Measurements from ENCODE around the gene NCOA6.
A peak's percentile ranks its signal among the peaks of the same experiment; 100 is the strongest.
"Not testable (repeated sequence)": the region's sequence is repeated elsewhere in the genome, so short reads cannot be mapped to it uniquely, and the experiment has no call there.

Gene NCOA6

DNA sequence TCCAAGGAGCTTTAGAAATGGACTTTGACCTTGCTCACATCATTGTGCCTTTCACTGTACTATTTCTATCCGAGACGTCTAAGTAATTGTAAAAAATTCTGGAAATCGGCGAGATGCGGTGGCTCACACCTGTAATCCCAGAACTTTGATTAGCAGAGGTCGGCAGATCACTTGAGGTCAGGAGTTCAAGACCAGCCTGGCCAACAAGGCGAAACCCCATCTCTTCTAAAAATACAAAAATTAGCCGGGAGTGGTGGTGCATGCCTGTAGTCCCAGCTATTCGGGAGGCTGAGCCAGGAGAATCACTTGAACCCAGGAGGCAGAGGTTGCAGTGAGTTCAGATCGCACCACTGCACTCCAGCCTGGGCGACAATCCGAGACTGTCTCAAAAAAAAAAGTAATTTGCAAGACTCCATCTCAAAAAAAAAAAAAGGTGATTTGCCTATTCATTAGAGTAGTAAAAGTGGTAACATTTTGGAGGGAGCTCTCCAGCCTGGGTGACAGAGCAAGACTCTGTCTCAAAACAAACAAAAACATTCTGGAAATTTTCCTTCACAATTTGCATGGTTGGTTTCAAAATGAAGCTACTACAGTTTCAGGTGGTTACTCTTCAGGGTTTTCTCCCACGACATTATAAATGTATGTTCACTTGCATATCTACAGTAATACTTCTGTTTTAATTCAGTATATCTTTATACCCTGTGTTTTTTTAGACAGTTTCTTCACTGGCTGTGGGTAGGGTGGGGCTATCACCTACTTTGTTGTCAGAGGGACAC, 106.0 kb downstream of the NCOA6 start:
- not testable (repeated sequence) for DNase-seq (ENCODE audit: low read depth)

- DNase-seq (ENCODE audit: low read depth): no peak
Measured at GRCh38 chr20:34717230-34718095, 108.0 kb downstream of the NCOA6 start.

- no peak for DNase-seq (ENCODE audit: low read depth)
Measured at GRCh38 chr20:34716921-34717229, 108.6 kb downstream of the NCOA6 start.

- DNase-seq (ENCODE audit: low read depth): no peak
Measured at GRCh38 chr20:34715384-34715783, 110.1 kb downstream of the NCOA6 start.

DNA sequence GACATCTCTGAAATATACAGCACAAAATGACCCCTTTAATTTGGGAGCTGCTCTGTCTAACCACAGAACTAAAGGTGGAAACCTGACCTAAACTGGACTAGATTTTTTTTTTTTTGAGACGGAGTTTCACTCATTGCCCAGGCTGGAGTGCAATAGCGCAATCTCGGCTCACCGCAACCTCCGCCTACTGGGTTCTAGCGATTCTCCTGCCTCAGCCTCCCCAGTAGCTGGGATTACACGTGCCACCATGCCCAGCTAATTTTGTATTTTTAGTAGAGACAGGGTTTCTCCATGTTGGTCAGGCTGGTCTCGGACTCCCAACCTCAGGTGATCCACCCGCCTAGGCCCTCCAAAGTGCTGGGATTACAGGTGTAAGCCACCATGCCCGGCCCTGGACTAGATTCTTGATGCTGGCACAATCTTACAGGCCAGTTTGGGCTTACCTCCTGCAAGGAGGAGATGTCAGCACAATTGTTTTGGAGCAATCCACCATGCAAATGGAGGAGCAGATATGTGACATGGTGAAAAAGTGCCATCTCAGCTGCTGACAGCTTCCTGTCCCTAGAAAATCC, 111.4 kb downstream of the NCOA6 start:
- not testable (repeated sequence) for DNase-seq (ENCODE audit: low read depth)

- no peak for DNase-seq (ENCODE audit: low read depth)
Measured at GRCh38 chr20:34713194-34713943, 112.1 kb downstream of the NCOA6 start.

DNA sequence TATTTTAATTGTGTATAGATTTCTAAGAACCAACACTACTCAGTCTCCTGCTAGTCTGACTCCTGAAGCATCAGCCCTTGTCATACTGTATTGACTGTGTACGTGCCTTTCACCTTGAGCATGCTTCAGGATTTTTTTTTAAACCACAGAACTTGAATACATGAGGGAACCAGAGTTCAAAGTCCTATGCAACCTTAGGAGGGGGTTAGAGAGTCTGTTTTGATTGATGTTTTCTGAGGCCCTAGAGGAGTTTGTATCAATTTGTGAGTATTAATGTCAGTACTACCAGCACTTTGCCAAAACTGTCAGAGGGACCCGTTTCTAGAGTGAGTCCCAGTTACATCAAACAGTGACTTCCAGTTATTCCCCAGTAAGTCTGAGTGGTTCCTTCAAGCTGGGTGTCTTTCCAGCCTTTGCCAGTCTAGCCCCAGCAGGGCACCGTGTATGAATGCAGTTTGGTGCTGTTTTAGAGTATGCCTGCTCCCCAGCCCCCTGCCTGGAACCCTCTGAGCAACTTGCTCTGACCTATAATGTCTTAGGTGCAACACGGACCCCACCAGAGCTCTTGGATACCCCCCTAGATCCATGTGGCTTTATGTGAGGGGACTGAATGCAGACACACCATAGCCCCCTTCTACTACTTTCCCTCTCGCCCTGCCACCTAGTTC, 112.8 kb downstream of the NCOA6 start:
- DNase-seq (ENCODE audit: low read depth): no peak

GRCh38 chr20:34711813-34712430, 113.5 kb downstream of the NCOA6 start:
- no peak for DNase-seq (ENCODE audit: low read depth)

GRCh38 chr20:34710861-34711574, 114.4 kb downstream of the NCOA6 start:
- DNase-seq (ENCODE audit: low read depth): no peak

DNA sequence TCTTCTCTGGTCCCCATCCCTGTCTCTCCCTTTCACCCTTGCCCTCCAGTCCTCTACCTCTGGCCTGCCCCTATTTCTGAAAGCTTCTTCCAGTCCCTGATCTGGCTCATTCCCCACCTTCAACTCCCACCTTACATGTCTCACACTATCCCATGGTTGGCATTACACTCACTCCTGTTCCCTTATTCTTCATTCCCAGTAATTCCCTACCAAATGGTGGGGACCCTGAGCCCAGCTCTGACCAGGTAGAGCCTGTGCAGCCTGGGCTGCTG, 114.9 kb downstream of the NCOA6 start:
- no peak for DNase-seq (ENCODE audit: low read depth)

- peak; percentile 42 for DNase-seq (ENCODE audit: low read depth)
Measured at GRCh38 chr20:34709831-34710567, 115.5 kb downstream of the NCOA6 start.

GRCh38 chr20:34709044-34709830, 116.2 kb downstream of the NCOA6 start:
- DNase-seq (ENCODE audit: low read depth): peak; percentile 71

DNA sequence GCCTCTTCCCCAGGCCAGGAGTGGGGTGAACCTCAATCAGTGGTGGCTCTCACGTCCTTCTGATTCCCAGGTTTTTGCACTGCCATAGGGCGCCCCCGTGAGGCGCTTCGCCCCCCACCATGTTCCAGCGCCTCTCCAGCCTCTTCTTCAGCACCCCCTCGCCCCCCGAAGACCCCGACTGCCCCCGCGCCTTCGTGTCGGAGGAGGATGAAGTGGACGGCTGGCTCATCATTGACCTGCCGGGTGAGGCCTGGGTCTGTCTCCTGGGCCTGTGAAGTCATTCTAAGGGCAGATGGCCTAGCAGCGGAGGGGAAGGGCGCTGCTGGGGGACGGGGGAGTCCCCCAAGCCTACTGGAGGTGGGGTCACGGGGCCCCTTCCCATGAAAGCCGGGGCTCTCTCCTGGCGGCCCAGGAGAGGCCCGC, 116.8 kb downstream of the NCOA6 start:
- DNase-seq (ENCODE audit: low read depth): peak; percentile 17

- no peak for DNase-seq (ENCODE audit: low read depth)
Measured at GRCh38 chr20:34706912-34707784, 118.3 kb downstream of the NCOA6 start.

GRCh38 chr20:34706302-34706875, 119.1 kb downstream of the NCOA6 start:
- DNase-seq (ENCODE audit: low read depth): no peak

GRCh38 chr20:34705397-34706301, 119.8 kb downstream of the NCOA6 start:
- no peak for DNase-seq (ENCODE audit: low read depth)

DNA sequence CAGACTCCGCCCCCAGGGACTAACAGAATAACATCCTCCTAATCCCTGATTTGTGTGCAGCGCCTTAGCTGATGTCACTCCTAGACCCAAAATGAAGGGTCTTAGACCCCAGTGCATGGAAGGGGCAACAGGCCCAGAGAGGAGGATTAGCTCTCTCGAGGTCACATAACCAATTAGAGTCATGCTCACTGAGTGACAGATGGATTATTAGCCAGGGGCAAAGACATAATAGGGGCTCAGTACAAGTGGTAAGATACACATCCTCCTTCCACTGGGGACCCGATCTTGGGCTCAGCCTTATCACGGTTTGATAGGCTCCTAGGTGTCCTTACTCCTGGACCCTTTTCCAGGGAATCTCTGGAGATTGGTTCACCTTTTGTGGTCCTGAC, 120.4 kb downstream of the NCOA6 start:
- no peak for DNase-seq (ENCODE audit: low read depth)

Data from activated gamma-delta T cell treated with anti-CD3 and anti-CD28 coated beads, Interleukin-2, amount 50 U/mL, for 16 hours (primary cell).